ENCODE measurements around the gene MLC1. TPM values are rescaled to one million over a fixed set of nuclear protein-coding genes. Genes with fewer than 3 reads are reported as not detected.
A peak's percentile ranks its signal among the peaks of the same experiment; 100 is the strongest.

The MLC1 gene
- total RNA-seq, 1 donor from 2014 or later, result not detected

- intact Hi-C loops (cut with micrococcal nuclease), result loop anchor here (2.0 to 10.0 kb wide), 4 partner anchors 19 to 193 kb away; partner anchors contain the start of genes SELENOO and ZBED4
- Mint-ChIP-seq H3K27ac (peak overlapping the region; percentile 68), H3K4me3 (peak overlapping the region; percentile 71), H3K4me1 (peaks cover 38% of the 10 kb centered on the region), H3K27me3 (no peaks in the 10 kb centered on the region), H3K36me3 (ENCODE audit: low read depth) (no peaks in the 10 kb centered on the region), H3K9me3 (no peaks in the 10 kb centered on the region)
- CTCF ChIA-PET, result interaction anchor here (1.3 kb wide), 1 partner anchor 19 kb away, joined by 3 read pairs; no protein-coding TSS in a partner anchor
- TF ChIP-seq CTCF (IDR thresholded peaks at IDR 0.05), result no peak
- ATAC-seq (ENCODE audit: low read depth), result no peak
- no peak for DNase-seq
- POLR2A ChIA-PET, result interaction anchor here (0.8 to 2.6 kb wide), 15 partner anchors 10 to 181 kb away, joined by 3 to 18 read pairs (median 4); partner anchors contain the start of gene PIM3
Measured at GRCh38 chr22:50011447-50012210, 73.6 kb downstream of the MLC1 start.

GRCh38 chr22:50010676-50011446 lies 74.4 kb downstream of the MLC1 start:
- CTCF ChIA-PET, result interaction anchor here (1.3 kb wide), 1 partner anchor 20 kb away, joined by 3 read pairs; no protein-coding TSS in a partner anchor
- no peak for TF ChIP-seq CTCF (IDR thresholded peaks at IDR 0.05)
- intact Hi-C loops (cut with micrococcal nuclease), result loop anchor here (2.0 to 10.0 kb wide), 4 partner anchors 18 to 194 kb away; partner anchors contain the start of genes SELENOO and ZBED4
- POLR2A ChIA-PET, result interaction anchor here (0.8 to 2.6 kb wide), 11 partner anchors 9 to 182 kb away, joined by 3 to 18 read pairs (median 4); partner anchors contain the start of gene PIM3
- H3K9me3 Mint-ChIP-seq, result no peaks in the 10 kb centered on the region
- H3K4me3 Mint-ChIP-seq, result peak overlapping the region; percentile 71
- no peaks in the 10 kb centered on the region for H3K36me3 Mint-ChIP-seq (ENCODE audit: low read depth)
- H3K4me1 Mint-ChIP-seq, result peaks cover 34% of the 10 kb centered on the region
- ATAC-seq (ENCODE audit: low read depth), result peak; percentile 85
- peak overlapping the region; percentile 68 for H3K27ac Mint-ChIP-seq
- no peaks in the 10 kb centered on the region for H3K27me3 Mint-ChIP-seq
- DNase-seq, result peak; percentile 62

- no peak for DNase-seq
- intact Hi-C loops (cut with micrococcal nuclease), result loop anchor here (2.0 to 10.0 kb wide), 4 partner anchors 17 to 195 kb away; partner anchors contain the start of genes SELENOO and ZBED4
- no peak for TF ChIP-seq CTCF (IDR thresholded peaks at IDR 0.05)
Measured at GRCh38 chr22:50009765-50010675, 75.2 kb downstream of the MLC1 start.

More at GRCh38 chr22:50009765-50010675, 75.2 kb downstream of the MLC1 start:
- no peaks in the 10 kb centered on the region for H3K27me3 Mint-ChIP-seq
- no peaks in the 10 kb centered on the region for H3K36me3 Mint-ChIP-seq (ENCODE audit: low read depth)
- H3K4me3 Mint-ChIP-seq, result peak overlapping the region; percentile 38
- no peaks in the 10 kb centered on the region for H3K9me3 Mint-ChIP-seq
- POLR2A ChIA-PET, result interaction anchor here (0.8 to 2.6 kb wide), 10 partner anchors 8 to 182 kb away, joined by 3 to 18 read pairs (median 6); no protein-coding TSS in a partner anchor
- no peak overlapping the region for H3K27ac Mint-ChIP-seq
- ATAC-seq (ENCODE audit: low read depth), result no peak
- H3K4me1 Mint-ChIP-seq, result peaks cover 31% of the 10 kb centered on the region
- CTCF ChIA-PET, result interaction anchor here (1.3 kb wide), 1 partner anchor 20 kb away, joined by 3 read pairs; no protein-coding TSS in a partner anchor

Other genes with a start within 250 kb of the MLC1 start
- gene ZBED4, start 231.6 kb downstream of the MLC1 start, total RNA-seq, result 16.0 and 17.3 TPM in 2 replicates
- gene ALG12, start 167.0 kb downstream of the MLC1 start, total RNA-seq, result 15.5 and 18.2 TPM in 2 replicates
- gene CRELD2, start 166.8 kb downstream of the MLC1 start, total RNA-seq, result 44.5 and 45.0 TPM in 2 replicates
- gene PIM3, start 124.7 kb downstream of the MLC1 start, total RNA-seq, result 79.8 and 91.7 TPM in 2 replicates
- 0.15 and 0.31 TPM in 2 replicates for gene IL17REL, start 72.7 kb downstream of the MLC1 start, total RNA-seq
- not detected in 2 replicates for gene TTLL8, start 27.1 kb downstream of the MLC1 start, total RNA-seq
- not detected in 2 replicates for gene MOV10L1, start 4.6 kb upstream of the MLC1 start, total RNA-seq
- gene PANX2, start 85.3 kb upstream of the MLC1 start, total RNA-seq, result 0.27 and 0.44 TPM in 2 replicates
- 80.6 and 86.4 TPM in 2 replicates for gene TRABD, start 100.5 kb upstream of the MLC1 start, total RNA-seq
- gene SELENOO, start 115.6 kb upstream of the MLC1 start, total RNA-seq, result 33.9 and 39.0 TPM in 2 replicates
- gene TUBGCP6, start 159.6 kb upstream of the MLC1 start, total RNA-seq, result 87.5 and 103 TPM in 2 replicates
- 65.0 and 68.2 TPM in 2 replicates for gene HDAC10, start 165.8 kb upstream of the MLC1 start, total RNA-seq
- 4.1 and 4.4 TPM in 2 replicates for gene MAPK12, start 176.3 kb upstream of the MLC1 start, total RNA-seq
- gene MAPK11, start 185.0 kb upstream of the MLC1 start, total RNA-seq, result 10.7 and 11.3 TPM in 2 replicates
- 18.6 and 20.6 TPM in 2 replicates for gene PLXNB2, start 222.2 kb upstream of the MLC1 start, total RNA-seq
- 3.2 and 5.2 TPM in 2 replicates for gene DENND6B, start 241.6 kb upstream of the MLC1 start, total RNA-seq

All from activated B cell treated with CpG ODN at 0.5 μM for 24 hours (primary cell).